ENCODE data around the gene IRF6.
A peak's percentile ranks its signal among the peaks of the same experiment; 100 is the strongest.

IRF6 gene

DNA sequence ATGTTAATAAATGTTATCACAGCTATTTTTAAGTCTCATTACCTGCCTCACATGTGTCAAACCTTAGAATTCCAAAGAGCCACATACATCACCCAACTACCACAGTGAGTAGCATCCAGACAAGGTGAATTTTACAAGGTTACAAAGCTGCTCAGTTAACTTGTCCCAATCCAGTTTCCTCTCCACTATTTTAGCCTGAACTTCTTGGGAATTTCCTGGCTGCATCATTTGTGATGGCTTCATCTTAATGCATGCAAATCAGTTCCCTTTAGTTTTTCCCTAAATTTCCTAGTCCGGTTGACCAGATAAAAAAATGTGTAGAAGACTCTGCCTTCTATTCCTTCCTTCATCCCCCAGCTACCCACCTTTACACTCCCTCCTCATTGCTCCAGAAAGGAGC, 50.7 kb downstream of the IRF6 start:
- TF ChIP-seq, protein P1, sequence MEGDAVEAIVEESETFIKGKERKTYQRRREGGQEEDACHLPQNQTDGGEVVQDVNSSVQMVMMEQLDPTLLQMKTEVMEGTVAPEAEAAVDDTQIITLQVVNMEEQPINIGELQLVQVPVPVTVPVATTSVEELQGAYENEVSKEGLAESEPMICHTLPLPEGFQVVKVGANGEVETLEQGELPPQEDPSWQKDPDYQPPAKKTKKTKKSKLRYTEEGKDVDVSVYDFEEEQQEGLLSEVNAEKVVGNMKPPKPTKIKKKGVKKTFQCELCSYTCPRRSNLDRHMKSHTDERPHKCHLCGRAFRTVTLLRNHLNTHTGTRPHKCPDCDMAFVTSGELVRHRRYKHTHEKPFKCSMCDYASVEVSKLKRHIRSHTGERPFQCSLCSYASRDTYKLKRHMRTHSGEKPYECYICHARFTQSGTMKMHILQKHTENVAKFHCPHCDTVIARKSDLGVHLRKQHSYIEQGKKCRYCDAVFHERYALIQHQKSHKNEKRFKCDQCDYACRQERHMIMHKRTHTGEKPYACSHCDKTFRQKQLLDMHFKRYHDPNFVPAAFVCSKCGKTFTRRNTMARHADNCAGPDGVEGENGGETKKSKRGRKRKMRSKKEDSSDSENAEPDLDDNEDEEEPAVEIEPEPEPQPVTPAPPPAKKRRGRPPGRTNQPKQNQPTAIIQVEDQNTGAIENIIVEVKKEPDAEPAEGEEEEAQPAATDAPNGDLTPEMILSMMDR (IDR thresholded peaks at IDR 0.05; ENCODE audit: control extremely low read depth, extremely low read depth, low read depth, missing control alignments) = no peak
- ChIA-PET POLR2A (interaction anchor here (0.7 kb wide), 1 partner anchor 13 kb away, joined by 3 read pairs; no protein-coding TSS in a partner anchor), CTCF (interaction anchor here (1.0 to 6.9 kb wide), 6 partner anchors 7 to 62 kb away, joined by 3 to 53 read pairs (median 4); no protein-coding TSS in a partner anchor)
- DNase-seq (ENCODE audit: extremely low spot score) = no peak

DNA sequence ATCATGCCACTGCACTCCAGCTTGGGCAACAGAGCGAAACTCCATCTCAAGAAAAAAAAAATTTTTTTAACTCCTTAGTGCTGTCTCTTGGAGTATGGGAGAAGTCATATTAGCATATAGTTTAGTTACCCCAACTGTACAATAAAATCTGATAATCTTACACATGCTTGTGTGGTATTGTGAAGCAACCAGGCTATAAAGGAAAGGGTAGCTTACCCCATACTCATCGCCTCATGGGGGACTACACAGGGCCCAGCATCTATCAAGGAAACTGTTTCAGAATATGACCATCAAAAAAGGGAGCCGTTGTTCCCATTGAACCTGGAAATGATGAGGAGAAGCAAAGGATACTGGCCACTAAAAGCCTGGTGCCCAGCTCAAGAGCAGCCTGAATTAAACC, 53.1 kb downstream of the IRF6 start:
- no peak for DNase-seq (ENCODE audit: extremely low spot score)
- CTCF ChIA-PET = interaction anchor here (1.6 to 6.9 kb wide), 3 partner anchors 15 to 22 kb away, joined by 6 to 40 read pairs (median 7); no protein-coding TSS in a partner anchor
- POLR2A ChIA-PET = no interaction called here
- TF ChIP-seq, protein P1 (IDR thresholded peaks at IDR 0.05; ENCODE audit: control extremely low read depth, extremely low read depth, low read depth, missing control alignments) = no peak

DNA sequence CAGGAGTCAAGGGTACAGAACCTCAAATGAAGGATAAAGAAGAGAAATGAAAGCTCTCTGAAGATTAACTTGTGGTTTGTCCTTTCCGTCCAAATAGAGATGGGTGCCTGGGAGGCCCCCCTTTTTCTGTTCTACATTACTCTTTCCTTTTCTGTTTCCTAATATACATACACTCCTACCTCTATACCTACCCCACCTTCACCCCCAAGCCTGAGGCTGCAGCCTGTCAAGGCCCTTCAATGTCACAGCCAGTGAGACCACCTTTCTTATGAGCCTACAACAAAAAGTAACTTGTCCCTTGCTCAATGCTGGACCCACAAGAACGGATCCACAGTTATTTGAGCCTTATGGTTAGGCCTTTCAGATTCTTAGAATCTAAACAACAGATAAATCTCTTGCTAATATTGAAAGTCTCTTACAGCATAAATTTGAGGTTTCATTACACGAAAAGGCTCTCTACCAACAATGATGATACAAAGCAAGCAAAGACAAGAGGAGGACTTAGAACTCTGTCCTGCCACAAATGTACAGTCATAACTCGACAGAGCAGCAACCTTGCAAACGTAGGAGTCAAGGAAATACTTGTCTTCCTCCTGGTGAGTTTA, 54.2 kb downstream of the IRF6 start:
- CTCF ChIA-PET = interaction anchor here (0.8 to 1.8 kb wide), 5 partner anchors 8 to 185 kb away, joined by 3 to 7 read pairs (median 3); no protein-coding TSS in a partner anchor
- TF ChIP-seq, protein P1 (IDR thresholded peaks at IDR 0.05; ENCODE audit: control extremely low read depth, extremely low read depth, low read depth, missing control alignments) = no peak
- POLR2A ChIA-PET = no interaction called here
- DNase-seq (ENCODE audit: extremely low spot score) = peak; percentile 58

DNA sequence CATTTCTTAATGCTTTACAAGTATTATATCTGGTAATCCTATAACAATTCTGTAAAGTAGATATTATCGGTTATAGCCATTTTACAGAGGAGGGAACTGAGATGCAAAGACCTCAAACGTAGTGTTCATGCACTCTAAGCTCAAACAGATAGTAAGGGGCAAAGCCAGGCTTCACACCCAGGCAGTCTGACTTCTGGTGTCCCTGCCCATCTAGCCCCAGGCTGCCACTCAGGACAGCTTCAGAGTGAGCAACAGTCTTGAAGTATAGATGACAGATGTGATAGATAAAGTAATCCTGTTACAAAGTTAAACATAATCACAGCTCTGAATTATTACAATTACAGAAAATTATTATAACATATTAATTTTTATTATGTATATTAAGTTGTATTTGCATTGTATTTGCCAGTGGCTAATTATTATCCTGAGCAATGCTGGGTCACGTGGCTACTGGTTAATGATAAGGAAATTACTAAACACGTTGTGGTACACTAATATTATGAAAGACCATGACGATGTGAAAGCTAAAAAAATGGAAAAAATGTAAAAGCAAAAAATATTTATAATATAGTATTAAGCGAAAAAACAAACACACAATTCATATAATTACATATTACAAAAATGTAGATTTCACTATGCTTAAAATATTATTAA, 56.1 kb downstream of the IRF6 start:
- no peak for DNase-seq (ENCODE audit: extremely low spot score)
- ChIA-PET POLR2A (no interaction called here), CTCF (interaction anchor here (0.8 to 4.0 kb wide), 16 partner anchors 14 to 185 kb away, joined by 3 to 57 read pairs (median 22); partner anchors contain the start of genes G0S2 and LAMB3)
- TF ChIP-seq, protein P1 (IDR thresholded peaks at IDR 0.05; ENCODE audit: control extremely low read depth, extremely low read depth, low read depth, missing control alignments) = no peak

DNA sequence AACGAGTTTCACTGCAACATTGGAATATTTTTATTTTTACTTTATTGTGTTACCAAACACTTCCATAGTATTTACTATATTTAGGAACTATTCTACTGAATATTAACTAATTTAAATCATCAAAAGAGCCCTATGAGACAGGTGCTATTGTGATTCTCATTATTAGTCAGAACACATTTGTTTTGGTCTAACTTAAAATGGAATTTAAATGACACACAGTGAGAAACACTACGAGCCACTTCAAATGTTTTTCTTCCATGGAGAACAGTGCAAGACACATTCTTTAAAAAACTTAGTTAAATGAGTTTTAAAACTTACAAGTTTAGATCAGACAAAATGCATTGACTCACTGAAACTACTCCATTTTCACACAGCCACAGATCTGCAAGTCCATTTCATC, 56.7 kb downstream of the IRF6 start:
- TF ChIP-seq, protein P1 (IDR thresholded peaks at IDR 0.05; ENCODE audit: control extremely low read depth, extremely low read depth, low read depth, missing control alignments) = no peak
- DNase-seq (ENCODE audit: extremely low spot score) = no peak
- CTCF ChIA-PET = interaction anchor here (0.8 to 4.0 kb wide), 30 partner anchors 10 to 185 kb away, joined by 3 to 57 read pairs (median 7); partner anchors contain the start of genes G0S2, LAMB3, TRAF3IP3 and UTP25
- POLR2A ChIA-PET = no interaction called here

DNA sequence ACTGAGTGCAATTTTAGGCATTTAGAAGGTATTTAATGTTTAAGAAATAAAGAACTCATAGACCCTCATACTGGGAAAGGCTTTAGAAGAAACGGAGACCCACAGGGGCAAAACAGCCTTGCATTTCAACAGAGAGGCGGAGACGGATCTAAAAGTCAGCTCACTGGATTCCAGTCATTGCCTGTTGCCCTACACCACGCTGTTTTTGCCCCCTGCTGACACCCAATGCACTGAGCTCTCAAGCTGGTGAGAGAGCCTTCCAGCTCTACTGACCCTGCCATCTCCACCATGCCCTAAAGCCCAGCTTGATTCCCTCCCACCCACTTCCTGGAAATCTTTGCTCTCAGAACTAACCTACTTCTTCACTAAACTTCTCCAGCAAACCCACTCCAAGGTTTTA, 57.3 kb downstream of the IRF6 start:
- TF ChIP-seq, protein P1 (IDR thresholded peaks at IDR 0.05; ENCODE audit: control extremely low read depth, extremely low read depth, low read depth, missing control alignments) = no peak
- POLR2A ChIA-PET = no interaction called here
- no peak for DNase-seq (ENCODE audit: extremely low spot score)
- CTCF ChIA-PET = interaction anchor here (0.7 to 4.0 kb wide), 43 partner anchors 10 to 184 kb away, joined by 3 to 57 read pairs (median 6); partner anchors contain the start of genes G0S2, HSD11B1, LAMB3 and TRAF3IP3

Measured in GM10248 (cell line).